Kidney epithelial cell (primary cell): ENCODE measurements around the gene TBCD. TPM values are rescaled to one million over a fixed set of nuclear protein-coding genes. Genes with fewer than 3 reads are reported as not detected.

ENCODE experiments used
- DNase-seq: peaks from one replicate; pipeline ENCODE4 v3.0.0-alpha.2; 2010; ENCODE audit warnings: low read depth
- H3K27me3 ChIP-seq: 2 replicates; pipeline ENCODE4 v1.6.0; 2011; ENCODE audit warnings: low read length; ENCODE audit not compliant: control insufficient read depth, insufficient read depth
- H3K36me3 ChIP-seq: 2 replicates; pipeline ENCODE4 v1.5.1; 2011; ENCODE audit warnings: low read length; ENCODE audit not compliant: control insufficient read depth, insufficient read depth
- H3K4me3 ChIP-seq: 2 replicates; pipeline ENCODE4 v1.5.1; 2011; ENCODE audit warnings: low read depth, mild to moderate bottlenecking, control low read depth, low read length
- total RNA-seq: library from RNA; depleted of rRNA; stranded (reverse); fragments of >200 nt; gene quantifications from 2 replicates; pipeline ENCODE4 v1.2.3, GENCODE V29; 2015
- TF ChIP-seq, protein P1 (sequence below): IDR thresholded peaks from 2 replicates; pipeline ENCODE4 v1.5.1; 2011; ENCODE audit warnings: mild to moderate bottlenecking, moderate library complexity, low read length, control low read depth, inconsistent platforms; ENCODE audit not compliant: insufficient read depth, poor library complexity, severe bottlenecking

Gene TBCD
- total RNA-seq, 1 donor from 2014 or later = 69.6 TPM

DNA sequence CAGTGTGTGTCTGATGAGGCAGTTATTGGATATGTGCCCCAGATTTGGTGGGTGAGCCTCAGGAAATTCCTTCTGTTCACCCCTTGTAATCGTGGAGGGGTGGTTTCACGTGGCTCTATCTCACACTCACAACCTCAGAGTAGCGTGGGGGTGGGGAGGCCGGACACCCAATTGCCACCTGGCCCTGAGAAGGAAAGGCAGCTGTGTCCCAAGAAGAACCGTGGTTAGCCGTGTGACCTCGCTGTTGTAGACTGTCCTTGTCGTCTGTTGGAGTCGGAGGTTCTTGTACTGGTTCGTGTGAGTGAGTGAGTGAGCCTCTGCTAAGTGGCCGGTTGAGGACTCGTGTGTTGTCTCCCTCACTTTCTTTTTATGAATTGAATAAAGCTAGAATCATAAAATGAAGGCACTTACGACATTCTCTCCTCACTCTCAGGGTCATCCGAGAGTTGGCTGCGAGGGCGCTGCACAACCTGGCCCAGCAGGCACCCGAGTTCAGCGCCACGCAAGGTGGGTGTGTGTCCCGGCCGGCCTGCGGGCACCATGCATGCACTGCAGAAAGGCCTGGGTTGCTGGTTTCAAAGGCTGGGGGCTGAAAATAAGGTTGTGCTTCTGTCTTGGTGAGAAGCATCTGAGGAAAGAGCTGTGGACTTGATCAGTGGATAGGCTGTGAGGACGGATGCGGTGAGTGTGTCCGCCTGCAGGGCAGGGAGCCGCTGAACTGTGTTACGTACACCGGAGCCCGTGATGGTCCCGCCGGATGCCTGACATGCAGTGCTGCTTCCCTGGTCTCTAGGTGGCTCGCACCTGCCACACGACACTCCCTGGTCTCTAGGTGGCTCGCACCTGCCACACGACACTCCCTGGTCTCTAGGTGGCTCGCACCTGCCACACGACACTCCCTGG, 151.4 kb downstream of the TBCD start:
- DNase-seq = no peak
- H3K4me3 ChIP-seq = no peak overlapping the region
- TF ChIP-seq, protein P1, sequence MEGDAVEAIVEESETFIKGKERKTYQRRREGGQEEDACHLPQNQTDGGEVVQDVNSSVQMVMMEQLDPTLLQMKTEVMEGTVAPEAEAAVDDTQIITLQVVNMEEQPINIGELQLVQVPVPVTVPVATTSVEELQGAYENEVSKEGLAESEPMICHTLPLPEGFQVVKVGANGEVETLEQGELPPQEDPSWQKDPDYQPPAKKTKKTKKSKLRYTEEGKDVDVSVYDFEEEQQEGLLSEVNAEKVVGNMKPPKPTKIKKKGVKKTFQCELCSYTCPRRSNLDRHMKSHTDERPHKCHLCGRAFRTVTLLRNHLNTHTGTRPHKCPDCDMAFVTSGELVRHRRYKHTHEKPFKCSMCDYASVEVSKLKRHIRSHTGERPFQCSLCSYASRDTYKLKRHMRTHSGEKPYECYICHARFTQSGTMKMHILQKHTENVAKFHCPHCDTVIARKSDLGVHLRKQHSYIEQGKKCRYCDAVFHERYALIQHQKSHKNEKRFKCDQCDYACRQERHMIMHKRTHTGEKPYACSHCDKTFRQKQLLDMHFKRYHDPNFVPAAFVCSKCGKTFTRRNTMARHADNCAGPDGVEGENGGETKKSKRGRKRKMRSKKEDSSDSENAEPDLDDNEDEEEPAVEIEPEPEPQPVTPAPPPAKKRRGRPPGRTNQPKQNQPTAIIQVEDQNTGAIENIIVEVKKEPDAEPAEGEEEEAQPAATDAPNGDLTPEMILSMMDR = no peak
- H3K36me3 ChIP-seq = peaks cover 2% of the 10 kb centered on the region
- H3K27me3 ChIP-seq = no peaks in the 10 kb centered on the region

DNA sequence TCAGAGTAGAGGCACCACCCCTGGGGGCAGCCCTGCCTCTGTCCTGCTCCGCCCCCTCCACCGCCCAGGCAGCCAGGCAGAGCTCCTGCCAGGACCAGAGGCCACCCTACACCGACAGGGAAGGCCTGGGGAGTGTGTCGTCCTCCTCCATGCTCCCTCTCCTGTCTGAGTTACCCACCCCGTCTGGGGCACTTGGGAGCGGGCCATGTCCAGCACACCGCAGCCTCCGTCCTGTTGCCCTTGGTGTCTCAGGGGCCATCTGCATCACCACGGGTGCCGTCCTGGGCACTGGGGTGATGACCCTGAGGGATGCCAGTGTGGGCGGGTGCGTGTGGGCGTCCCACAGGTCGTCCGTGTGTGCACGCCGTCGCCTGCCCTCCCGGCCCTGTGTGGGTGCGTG, 153.3 kb downstream of the TBCD start:
- DNase-seq = no peak
- TF ChIP-seq, protein P1 = no peak
- Histone ChIP-seq H3K4me3 (no peak overlapping the region), H3K36me3 (no peaks in the 10 kb centered on the region), H3K27me3 (no peaks in the 10 kb centered on the region)

DNA sequence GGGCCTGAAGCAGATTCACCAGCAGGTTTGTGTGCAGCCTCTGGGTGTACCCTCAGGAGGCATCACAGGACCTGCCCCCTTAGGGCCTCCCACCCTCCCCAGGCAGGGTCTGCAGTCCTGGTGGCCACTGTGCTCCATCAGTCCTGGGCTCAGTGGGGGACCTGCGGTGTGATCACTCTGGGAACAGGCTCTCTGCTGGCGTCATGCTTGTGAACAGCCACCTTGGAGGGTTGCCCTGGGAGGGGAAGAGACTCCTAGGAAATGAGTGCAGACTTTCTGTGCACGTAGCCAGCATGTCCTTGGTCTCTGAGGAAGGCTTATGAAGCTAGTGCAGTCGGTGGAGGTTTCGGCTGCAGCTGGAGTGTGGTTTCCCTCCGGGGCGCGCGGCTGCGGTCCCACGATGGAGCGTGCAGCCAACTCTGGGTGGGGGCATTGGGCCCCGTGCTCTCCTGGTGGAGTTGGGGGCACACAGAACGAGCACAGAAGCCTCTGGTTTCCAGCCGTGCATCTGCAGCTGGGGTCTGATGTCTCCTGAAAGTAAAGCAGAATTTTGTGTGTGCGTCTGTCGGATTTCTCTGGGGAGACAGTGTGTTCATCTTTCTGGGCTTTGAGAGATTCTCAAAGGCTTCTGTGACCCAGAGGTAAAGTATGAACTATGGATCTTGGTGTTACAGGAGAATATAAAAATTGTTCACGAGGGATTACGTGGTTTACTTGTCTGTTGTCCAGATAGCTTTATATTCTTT, 156.1 kb downstream of the TBCD start:
- no peak overlapping the region for H3K4me3 ChIP-seq
- DNase-seq = no peak
- no peaks in the 10 kb centered on the region for H3K27me3 ChIP-seq
- TF ChIP-seq, protein P1 = no peak
- H3K36me3 ChIP-seq = no peaks in the 10 kb centered on the region

DNA sequence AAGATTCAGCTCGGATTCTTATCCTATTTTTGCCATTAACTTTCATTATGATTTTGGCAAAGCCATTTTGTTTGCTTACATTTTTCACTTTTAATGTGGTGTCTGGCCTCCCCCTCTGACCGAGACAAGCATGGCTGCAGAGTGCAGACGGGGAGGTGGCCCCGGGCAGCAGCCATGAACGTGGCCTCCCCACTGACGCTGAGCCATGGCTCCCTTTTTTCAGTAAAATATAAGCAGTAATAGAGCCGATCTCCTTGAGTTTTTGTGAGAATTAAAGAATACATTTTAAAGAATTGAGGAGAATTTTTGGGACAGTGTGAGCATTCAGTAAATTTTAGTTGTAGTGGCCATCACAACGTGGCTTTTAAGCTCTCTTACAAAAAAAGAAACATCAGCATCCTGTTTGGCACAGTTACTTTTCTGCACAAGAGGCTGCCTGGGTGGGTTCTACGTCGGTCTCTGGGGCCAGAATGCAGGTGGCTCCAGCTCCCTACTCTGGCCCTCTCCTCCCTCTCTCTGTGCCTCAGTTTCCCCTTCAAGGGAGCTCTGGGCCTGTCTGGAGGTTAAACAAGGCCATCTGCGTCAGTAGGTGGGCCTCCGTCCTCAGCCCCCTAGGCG, 156.8 kb downstream of the TBCD start:
- DNase-seq = no peak
- no peaks in the 10 kb centered on the region for H3K27me3 ChIP-seq
- TF ChIP-seq, protein P1 = no peak
- no peak overlapping the region for H3K4me3 ChIP-seq
- H3K36me3 ChIP-seq = no peaks in the 10 kb centered on the region

DNA sequence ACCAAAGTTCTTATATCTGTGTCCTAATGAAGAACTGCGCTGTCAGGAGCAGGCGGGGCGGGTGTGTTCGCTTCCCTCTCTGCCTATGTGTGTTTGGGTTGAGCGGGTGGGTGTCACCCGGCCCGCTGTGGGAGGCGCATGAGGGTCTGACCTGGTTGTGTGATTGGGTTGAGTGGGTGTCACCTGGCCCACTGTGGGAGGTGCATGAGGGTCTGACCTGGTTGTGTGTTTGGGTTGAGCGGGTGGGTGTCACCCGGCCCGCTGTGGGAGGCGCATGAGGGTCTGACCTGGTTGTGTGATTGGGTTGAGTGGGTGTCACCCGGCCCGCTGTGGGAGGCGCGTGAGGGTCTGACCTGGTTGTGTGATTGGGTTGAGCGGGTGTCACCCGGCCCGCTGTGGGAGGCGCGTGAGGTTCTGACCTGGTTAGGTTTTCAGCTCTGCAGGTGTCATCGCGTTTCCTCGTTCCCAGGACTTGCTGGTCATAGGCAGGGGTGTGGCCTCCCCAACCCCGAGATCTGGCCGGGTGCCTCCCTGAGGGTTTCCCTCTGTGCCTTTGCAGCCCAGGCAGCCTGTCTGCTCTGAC, 157.5 kb downstream of the TBCD start:
- H3K4me3 ChIP-seq = no peak overlapping the region
- H3K36me3 ChIP-seq = no peaks in the 10 kb centered on the region
- TF ChIP-seq, protein P1 = no peak

More for the DNA sequence above, 157.5 kb downstream of the TBCD start:
- H3K27me3 ChIP-seq = no peaks in the 10 kb centered on the region
- DNase-seq = no peak
